ENCODE measurements around the gene MYBBP1A. TPM values are rescaled to one million over a fixed set of nuclear protein-coding genes. Genes with fewer than 3 reads are reported as not detected.

MYBBP1A gene
- total RNA-seq, 1 experiment from 2014 or later = 177 TPM

DNA sequence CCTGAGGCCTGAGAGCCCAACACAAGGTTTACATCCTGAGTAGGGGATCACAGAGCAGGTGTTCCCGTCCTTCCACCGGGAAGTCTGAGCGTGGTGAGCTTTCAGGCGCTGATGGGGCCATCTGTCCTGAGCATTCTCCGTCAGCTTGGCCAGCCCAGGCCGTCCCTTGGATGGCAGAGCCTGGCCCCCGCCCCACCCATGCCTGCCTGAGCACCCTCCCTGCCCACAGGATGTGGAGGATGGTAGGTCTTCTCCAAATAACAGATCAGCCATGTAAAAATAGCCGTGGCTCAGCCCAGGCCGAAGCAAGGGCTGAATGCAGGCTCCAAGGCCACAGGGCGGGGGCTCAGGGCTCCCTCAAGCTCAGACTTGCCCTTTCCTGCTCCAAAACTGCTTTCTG, 36.3 kb downstream of the MYBBP1A start:
- H3K27ac ChIP-seq (ENCODE audit: low read depth, low read length, poor library complexity, severe bottlenecking) = no peak overlapping the region
- POLR2A ChIA-PET (ENCODE audit: low non-redundant PET) = no interaction called here
- no peaks in the 10 kb centered on the region for H3K36me3 ChIP-seq (ENCODE audit: insufficient read depth, low read length, poor library complexity, severe bottlenecking)
- no peaks in the 10 kb centered on the region for H3K9me3 ChIP-seq (ENCODE audit: low read depth, low read length, poor library complexity, severe bottlenecking)
- intact Hi-C loops (cut with micrococcal nuclease; ENCODE audit: unreplicated experiment) = no loop called here
- H3K4me3 ChIP-seq (ENCODE audit: low read depth, low read length, poor library complexity, severe bottlenecking) = no peak overlapping the region
- no peaks in the 10 kb centered on the region for H3K4me1 ChIP-seq (ENCODE audit: insufficient read depth, low read length, poor library complexity, severe bottlenecking)
- no peak for TF ChIP-seq EZH2 (IDR thresholded peaks at IDR 0.05; ENCODE audit: borderline replicate concordance, low read depth, low read length, poor library complexity, severe bottlenecking)
- TF ChIP-seq, protein P1, sequence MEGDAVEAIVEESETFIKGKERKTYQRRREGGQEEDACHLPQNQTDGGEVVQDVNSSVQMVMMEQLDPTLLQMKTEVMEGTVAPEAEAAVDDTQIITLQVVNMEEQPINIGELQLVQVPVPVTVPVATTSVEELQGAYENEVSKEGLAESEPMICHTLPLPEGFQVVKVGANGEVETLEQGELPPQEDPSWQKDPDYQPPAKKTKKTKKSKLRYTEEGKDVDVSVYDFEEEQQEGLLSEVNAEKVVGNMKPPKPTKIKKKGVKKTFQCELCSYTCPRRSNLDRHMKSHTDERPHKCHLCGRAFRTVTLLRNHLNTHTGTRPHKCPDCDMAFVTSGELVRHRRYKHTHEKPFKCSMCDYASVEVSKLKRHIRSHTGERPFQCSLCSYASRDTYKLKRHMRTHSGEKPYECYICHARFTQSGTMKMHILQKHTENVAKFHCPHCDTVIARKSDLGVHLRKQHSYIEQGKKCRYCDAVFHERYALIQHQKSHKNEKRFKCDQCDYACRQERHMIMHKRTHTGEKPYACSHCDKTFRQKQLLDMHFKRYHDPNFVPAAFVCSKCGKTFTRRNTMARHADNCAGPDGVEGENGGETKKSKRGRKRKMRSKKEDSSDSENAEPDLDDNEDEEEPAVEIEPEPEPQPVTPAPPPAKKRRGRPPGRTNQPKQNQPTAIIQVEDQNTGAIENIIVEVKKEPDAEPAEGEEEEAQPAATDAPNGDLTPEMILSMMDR (conservative IDR thresholded peaks at IDR 0.05; ENCODE audit: low read depth, low read length) = no peak
- CTCF ChIA-PET = interaction anchor here (0.6 kb wide), 1 partner anchor 46 kb away, joined by 3 read pairs; no protein-coding TSS in a partner anchor
- DNase-seq (ENCODE audit: low spot score) = no peak
- BruUV-seq (replicated peaks) = no TSS peak
- no peaks in the 10 kb centered on the region for H3K27me3 ChIP-seq (replicated peaks; ENCODE audit: insufficient read depth, low read depth, low read length, poor library complexity)

DNA sequence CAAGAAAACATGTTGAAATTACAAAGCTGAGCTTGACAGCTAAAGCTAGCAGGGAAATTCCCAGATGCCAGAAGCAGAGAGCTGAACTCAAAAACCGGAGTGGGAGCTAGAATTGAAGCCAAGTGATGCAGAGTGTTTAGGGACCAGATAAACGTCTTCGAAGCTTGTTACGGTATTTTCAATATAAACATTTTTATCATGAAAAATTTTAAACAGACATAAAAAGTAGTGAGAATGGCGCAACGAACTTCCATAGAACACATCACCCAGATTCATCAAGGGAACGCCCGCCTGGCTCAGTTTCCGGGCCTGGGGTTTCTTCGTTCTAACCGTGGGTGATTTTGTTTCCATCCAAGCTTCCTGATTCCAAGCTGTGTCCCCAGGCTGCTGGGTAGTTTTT, 38.4 kb downstream of the MYBBP1A start:
- intact Hi-C loops (cut with micrococcal nuclease; ENCODE audit: unreplicated experiment) = no loop called here
- ChIA-PET POLR2A (ENCODE audit: low non-redundant PET) (no interaction called here), CTCF (no interaction called here)
- Histone ChIP-seq H3K4me1 (ENCODE audit: insufficient read depth, low read length, poor library complexity, severe bottlenecking) (no peaks in the 10 kb centered on the region), H3K36me3 (ENCODE audit: insufficient read depth, low read length, poor library complexity, severe bottlenecking) (no peaks in the 10 kb centered on the region), H3K27ac (ENCODE audit: low read depth, low read length, poor library complexity, severe bottlenecking) (no peak overlapping the region), H3K27me3 (replicated peaks; ENCODE audit: insufficient read depth, low read depth, low read length, poor library complexity) (no peaks in the 10 kb centered on the region), H3K4me3 (ENCODE audit: low read depth, low read length, poor library complexity, severe bottlenecking) (no peak overlapping the region), H3K9me3 (ENCODE audit: low read depth, low read length, poor library complexity, severe bottlenecking) (no peaks in the 10 kb centered on the region)
- TF ChIP-seq, protein P1 (conservative IDR thresholded peaks at IDR 0.05; ENCODE audit: low read depth, low read length) = no peak
- no peak for TF ChIP-seq EZH2 (IDR thresholded peaks at IDR 0.05; ENCODE audit: borderline replicate concordance, low read depth, low read length, poor library complexity, severe bottlenecking)
- DNase-seq (ENCODE audit: low spot score) = no peak
- no TSS peak for BruUV-seq (replicated peaks)

DNA sequence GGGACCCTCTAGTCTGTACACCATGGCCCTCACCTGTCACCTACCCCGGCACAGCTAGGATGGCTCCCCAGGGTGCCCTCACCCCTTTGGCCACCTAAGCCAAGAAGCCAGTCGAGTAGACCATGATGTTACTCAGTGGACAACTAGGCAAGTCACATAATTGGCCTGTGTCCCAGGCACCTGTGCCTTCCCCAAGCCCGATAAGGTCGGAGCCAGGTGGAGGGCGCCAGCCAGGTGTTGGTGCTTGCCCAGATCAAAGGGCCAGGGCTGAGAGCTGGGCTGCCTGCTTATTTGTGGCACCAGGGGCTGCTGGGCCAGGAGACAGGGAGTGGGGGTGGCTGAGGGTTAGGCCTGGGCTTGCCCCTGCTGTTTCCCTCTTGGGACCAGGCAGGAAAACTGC, 39.7 kb downstream of the MYBBP1A start:
- no peak overlapping the region for H3K4me3 ChIP-seq (ENCODE audit: low read depth, low read length, poor library complexity, severe bottlenecking)
- no peaks in the 10 kb centered on the region for H3K27me3 ChIP-seq (replicated peaks; ENCODE audit: insufficient read depth, low read depth, low read length, poor library complexity)
- no peak for DNase-seq (ENCODE audit: low spot score)
- H3K36me3 ChIP-seq (ENCODE audit: insufficient read depth, low read length, poor library complexity, severe bottlenecking) = no peaks in the 10 kb centered on the region
- POLR2A ChIA-PET (ENCODE audit: low non-redundant PET) = no interaction called here
- no peaks in the 10 kb centered on the region for H3K4me1 ChIP-seq (ENCODE audit: insufficient read depth, low read length, poor library complexity, severe bottlenecking)
- TF ChIP-seq, protein P1 (conservative IDR thresholded peaks at IDR 0.05; ENCODE audit: low read depth, low read length) = no peak
- TF ChIP-seq EZH2 (IDR thresholded peaks at IDR 0.05; ENCODE audit: borderline replicate concordance, low read depth, low read length, poor library complexity, severe bottlenecking) = no peak
- CTCF ChIA-PET = interaction anchor here (0.7 kb wide), 1 partner anchor 17 kb away, joined by 3 read pairs; the partner anchor contains the start of gene SPNS2
- no peaks in the 10 kb centered on the region for H3K9me3 ChIP-seq (ENCODE audit: low read depth, low read length, poor library complexity, severe bottlenecking)
- H3K27ac ChIP-seq (ENCODE audit: low read depth, low read length, poor library complexity, severe bottlenecking) = no peak overlapping the region
- no TSS peak for BruUV-seq (replicated peaks)
- intact Hi-C loops (cut with micrococcal nuclease; ENCODE audit: unreplicated experiment) = no loop called here

All from A673 (cell line).